Panc1 (cell line): Measurements from ENCODE around the gene NBEAL1. TPM values are rescaled to one million over a fixed set of nuclear protein-coding genes. Genes with fewer than 3 reads are reported as not detected.
"Not testable (repeated sequence)": the region's sequence is repeated elsewhere in the genome, so short reads cannot be mapped to it uniquely, and the experiment has no call there.

Source experiments
- ATAC-seq: fragments of 200-7000 bp; cut with Tn5 transposase; 2 replicates; pipeline ENCODE4 v1.9.1; 2020; ENCODE audit warnings: mild to moderate bottlenecking, moderate library complexity
- BruUV-seq: library from RNA; stranded (reverse); fragments of 400-500 nt; replicated peaks from 2 replicates; lab custom pipeline; 2021; lab: Mats Ljungman, UMichigan
- CTCF ChIA-PET: fragments of 300-600 bp; sonication (Branson Sonifier 250); formaldehyde crosslinking; loops from one replicate; lab custom pipeline; 2022; ENCODE audit warnings: antibody characterized with exemption; lab: Charles Lee
- POLR2A ChIA-PET: fragments of 300-600 bp; sonication (Branson Sonifier 250); formaldehyde crosslinking; loops from one replicate; lab custom pipeline; 2022; ENCODE audit warnings: antibody characterized with exemption; lab: Charles Lee
- DNase-seq: peaks from one replicate; pipeline ENCODE4 v3.0.0-alpha.2; 2010; ENCODE audit warnings: low read depth, low spot score
- H3K27ac ChIP-seq: 2 replicates; pipeline ENCODE4 v1.5.1; 2011; ENCODE audit warnings: mild to moderate bottlenecking, low read length, inconsistent platforms
- H3K27me3 ChIP-seq: fragments of 200-500 bp; sonication (Bioruptor generic); 2 replicates; pipeline ENCODE4 v1.6.0; 2014; ENCODE audit warnings: low read length, inconsistent platforms; ENCODE audit not compliant: control insufficient read depth, insufficient read depth
- H3K36me3 ChIP-seq: fragments of 200-500 bp; sonication (Bioruptor generic); 2 replicates; pipeline ENCODE4 v1.5.1; 2014; ENCODE audit warnings: inconsistent platforms, mild to moderate bottlenecking, low read length, moderate library complexity; ENCODE audit not compliant: control insufficient read depth, insufficient read depth
- H3K4me1 ChIP-seq: 2 replicates; pipeline ENCODE4 v1.5.1; 2011; ENCODE audit warnings: inconsistent platforms, mild to moderate bottlenecking, low read length, moderate library complexity; ENCODE audit not compliant: control insufficient read depth, insufficient read depth
- H3K4me3 ChIP-seq, 2 experiments: 2 replicates each; pipeline ENCODE4 v1.5.1; 2011 to 2012; ENCODE audit warnings: low read depth in 2 of 2, low read length in 2 of 2, mild to moderate bottlenecking in 2 of 2, inconsistent platforms in 1 of 2, moderate library complexity in 1 of 2
- H3K9me3 ChIP-seq: fragments of 200-500 bp; sonication (Bioruptor generic); 2 replicates; pipeline ENCODE4 v1.5.1; 2014; ENCODE audit warnings: low read depth, mild to moderate bottlenecking, inconsistent platforms, low read length, moderate library complexity; ENCODE audit not compliant: control insufficient read depth, insufficient read depth
- POLR2AphosphoS5 ChIP-seq: IDR thresholded peaks from 2 replicates; pipeline ENCODE4 v1.6.1; 2012; ENCODE audit warnings: mild to moderate bottlenecking, low read depth, low read length, moderate library complexity
- SIN3A ChIP-seq: IDR thresholded peaks from 2 replicates; pipeline ENCODE4 v1.6.1; 2012; ENCODE audit warnings: low read depth, mild to moderate bottlenecking, low read length, moderate library complexity, borderline replicate concordance; ENCODE audit not compliant: insufficient read depth
- TCF7L2 ChIP-seq: IDR thresholded peaks from 2 replicates; pipeline ENCODE4 v1.6.1; 2011; ENCODE audit warnings: mild to moderate bottlenecking, low read depth, low read length, inconsistent platforms
- in situ Hi-C: cut with HindIII; loops from 2 replicates; pipeline ENCODE4 v1.10.0; 2016; ENCODE audit warnings: low sequenced_read_pairs, low pct_unique_long_range_greater_than_20kb
- intact Hi-C: fragments of 100-400 bp; cut with micrococcal nuclease; formaldehyde crosslinking; loops from one replicate; pipeline ENCODE4 v1.10.0; 2022; ENCODE audit not compliant: unreplicated experiment
- total RNA-seq: library from RNA; stranded (reverse); gene quantifications from one replicate; pipeline ENCODE4 v1.2.1, GENCODE V29; 2021; ENCODE audit not compliant: unreplicated experiment
- TF ChIP-seq, protein P1 (sequence below): fragments of 450-650 bp; IDR thresholded peaks from 2 replicates; pipeline ENCODE4 v1.5.1; 2017; ENCODE audit warnings: mild to moderate bottlenecking
- TF ChIP-seq, protein P2 (sequence below), 2 experiments: IDR thresholded peaks; 2 replicates each; pipeline ENCODE4 v1.6.1; 2011 to 2012; ENCODE audit warnings: low read depth in 2 of 2, control low read depth in 1 of 2, low read length in 1 of 2, mild to moderate bottlenecking in 1 of 2, moderate library complexity in 1 of 2; ENCODE audit not compliant: insufficient read depth in 1 of 2

NBEAL1 gene
- total RNA-seq, 1 experiment from 2014 or later = 26.1 TPM

DNA sequence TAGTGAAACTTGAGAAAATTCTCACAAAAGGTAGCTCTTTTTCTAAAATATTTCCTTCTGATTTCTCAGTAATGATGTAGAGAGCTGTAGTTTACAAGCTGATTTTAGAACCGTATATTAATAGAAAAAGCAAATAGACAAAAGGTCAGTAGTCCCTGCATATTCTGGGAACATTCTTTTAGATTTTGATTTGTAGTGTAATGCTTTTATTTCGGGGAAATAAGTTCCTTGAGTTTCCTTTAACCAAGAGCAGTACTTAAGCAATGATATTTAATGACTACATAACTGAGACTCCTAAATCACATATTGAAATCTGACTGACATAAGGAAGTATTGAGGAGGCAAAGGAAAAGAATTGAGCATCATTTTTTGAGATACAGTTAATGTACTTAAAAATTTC lies 22.4 kb downstream of the NBEAL1 start:
- no peaks in the 10 kb centered on the region for H3K27me3 ChIP-seq
- ATAC-seq (no peak), DNase-seq (no peak)
- no peaks in the 10 kb centered on the region for H3K9me3 ChIP-seq
- H3K36me3 ChIP-seq = no peaks in the 10 kb centered on the region
- no TSS peak for BruUV-seq
- ChIA-PET POLR2A (no interaction called here), CTCF (no interaction called here)
- H3K4me1 ChIP-seq = no peaks in the 10 kb centered on the region
- in situ Hi-C loops = no loop called here
- no peak overlapping the region for H3K27ac ChIP-seq
- H3K4me3 ChIP-seq = no peak overlapping the region
- no peak for TF ChIP-seq TCF7L2
- TF ChIP-seq, protein P1, sequence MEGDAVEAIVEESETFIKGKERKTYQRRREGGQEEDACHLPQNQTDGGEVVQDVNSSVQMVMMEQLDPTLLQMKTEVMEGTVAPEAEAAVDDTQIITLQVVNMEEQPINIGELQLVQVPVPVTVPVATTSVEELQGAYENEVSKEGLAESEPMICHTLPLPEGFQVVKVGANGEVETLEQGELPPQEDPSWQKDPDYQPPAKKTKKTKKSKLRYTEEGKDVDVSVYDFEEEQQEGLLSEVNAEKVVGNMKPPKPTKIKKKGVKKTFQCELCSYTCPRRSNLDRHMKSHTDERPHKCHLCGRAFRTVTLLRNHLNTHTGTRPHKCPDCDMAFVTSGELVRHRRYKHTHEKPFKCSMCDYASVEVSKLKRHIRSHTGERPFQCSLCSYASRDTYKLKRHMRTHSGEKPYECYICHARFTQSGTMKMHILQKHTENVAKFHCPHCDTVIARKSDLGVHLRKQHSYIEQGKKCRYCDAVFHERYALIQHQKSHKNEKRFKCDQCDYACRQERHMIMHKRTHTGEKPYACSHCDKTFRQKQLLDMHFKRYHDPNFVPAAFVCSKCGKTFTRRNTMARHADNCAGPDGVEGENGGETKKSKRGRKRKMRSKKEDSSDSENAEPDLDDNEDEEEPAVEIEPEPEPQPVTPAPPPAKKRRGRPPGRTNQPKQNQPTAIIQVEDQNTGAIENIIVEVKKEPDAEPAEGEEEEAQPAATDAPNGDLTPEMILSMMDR = no peak
- no peak for TF ChIP-seq SIN3A
- TF ChIP-seq, protein P2, sequence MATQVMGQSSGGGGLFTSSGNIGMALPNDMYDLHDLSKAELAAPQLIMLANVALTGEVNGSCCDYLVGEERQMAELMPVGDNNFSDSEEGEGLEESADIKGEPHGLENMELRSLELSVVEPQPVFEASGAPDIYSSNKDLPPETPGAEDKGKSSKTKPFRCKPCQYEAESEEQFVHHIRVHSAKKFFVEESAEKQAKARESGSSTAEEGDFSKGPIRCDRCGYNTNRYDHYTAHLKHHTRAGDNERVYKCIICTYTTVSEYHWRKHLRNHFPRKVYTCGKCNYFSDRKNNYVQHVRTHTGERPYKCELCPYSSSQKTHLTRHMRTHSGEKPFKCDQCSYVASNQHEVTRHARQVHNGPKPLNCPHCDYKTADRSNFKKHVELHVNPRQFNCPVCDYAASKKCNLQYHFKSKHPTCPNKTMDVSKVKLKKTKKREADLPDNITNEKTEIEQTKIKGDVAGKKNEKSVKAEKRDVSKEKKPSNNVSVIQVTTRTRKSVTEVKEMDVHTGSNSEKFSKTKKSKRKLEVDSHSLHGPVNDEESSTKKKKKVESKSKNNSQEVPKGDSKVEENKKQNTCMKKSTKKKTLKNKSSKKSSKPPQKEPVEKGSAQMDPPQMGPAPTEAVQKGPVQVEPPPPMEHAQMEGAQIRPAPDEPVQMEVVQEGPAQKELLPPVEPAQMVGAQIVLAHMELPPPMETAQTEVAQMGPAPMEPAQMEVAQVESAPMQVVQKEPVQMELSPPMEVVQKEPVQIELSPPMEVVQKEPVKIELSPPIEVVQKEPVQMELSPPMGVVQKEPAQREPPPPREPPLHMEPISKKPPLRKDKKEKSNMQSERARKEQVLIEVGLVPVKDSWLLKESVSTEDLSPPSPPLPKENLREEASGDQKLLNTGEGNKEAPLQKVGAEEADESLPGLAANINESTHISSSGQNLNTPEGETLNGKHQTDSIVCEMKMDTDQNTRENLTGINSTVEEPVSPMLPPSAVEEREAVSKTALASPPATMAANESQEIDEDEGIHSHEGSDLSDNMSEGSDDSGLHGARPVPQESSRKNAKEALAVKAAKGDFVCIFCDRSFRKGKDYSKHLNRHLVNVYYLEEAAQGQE (IDR thresholded peaks at IDR 0.05; ENCODE audit: insufficient read depth in 1 of 2, low read depth in 2 of 2, low read length in 1 of 2) = no peak
- TF ChIP-seq POLR2AphosphoS5 = no peak
- intact Hi-C loops = no loop called here

DNA sequence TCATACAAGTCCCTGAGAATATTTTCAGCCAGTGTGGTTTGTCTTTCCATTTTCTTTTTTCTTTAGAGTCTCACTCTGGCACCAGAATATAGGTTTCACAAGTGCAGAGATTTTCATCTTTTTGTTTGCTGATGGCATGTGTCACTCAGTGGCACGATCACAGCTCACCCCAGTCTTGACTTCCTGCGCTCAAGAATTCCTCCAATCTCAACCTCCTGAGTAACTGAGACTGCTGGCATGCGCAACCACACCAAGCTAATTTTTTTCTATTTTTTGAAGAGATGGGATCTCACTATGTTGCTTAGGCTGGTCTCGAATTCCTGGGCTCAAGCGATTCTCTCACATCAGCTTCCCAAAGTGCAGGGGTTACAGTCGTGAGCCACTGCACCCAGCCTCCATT lies 23.9 kb downstream of the NBEAL1 start:
- no TSS peak for BruUV-seq
- no peak for TF ChIP-seq SIN3A
- no peak for TF ChIP-seq POLR2AphosphoS5
- TF ChIP-seq, protein P2 (IDR thresholded peaks at IDR 0.05; ENCODE audit: insufficient read depth in 1 of 2, low read depth in 2 of 2, low read length in 1 of 2) = no peak
- TF ChIP-seq TCF7L2 = no peak
- no peak overlapping the region for H3K27ac ChIP-seq
- no peaks in the 10 kb centered on the region for H3K4me1 ChIP-seq
- ATAC-seq (no peak), DNase-seq (no peak)
- H3K27me3 ChIP-seq = no peaks in the 10 kb centered on the region
- H3K4me3 ChIP-seq = no peak overlapping the region
- H3K9me3 ChIP-seq = no peaks in the 10 kb centered on the region
- intact Hi-C loops (no loop called here), in situ Hi-C loops (no loop called here)
- no peaks in the 10 kb centered on the region for H3K36me3 ChIP-seq
- CTCF ChIA-PET = interaction anchor here (0.5 kb wide), 1 partner anchor 612 kb away, joined by 5 read pairs; no protein-coding TSS in a partner anchor
- POLR2A ChIA-PET = no interaction called here

DNA sequence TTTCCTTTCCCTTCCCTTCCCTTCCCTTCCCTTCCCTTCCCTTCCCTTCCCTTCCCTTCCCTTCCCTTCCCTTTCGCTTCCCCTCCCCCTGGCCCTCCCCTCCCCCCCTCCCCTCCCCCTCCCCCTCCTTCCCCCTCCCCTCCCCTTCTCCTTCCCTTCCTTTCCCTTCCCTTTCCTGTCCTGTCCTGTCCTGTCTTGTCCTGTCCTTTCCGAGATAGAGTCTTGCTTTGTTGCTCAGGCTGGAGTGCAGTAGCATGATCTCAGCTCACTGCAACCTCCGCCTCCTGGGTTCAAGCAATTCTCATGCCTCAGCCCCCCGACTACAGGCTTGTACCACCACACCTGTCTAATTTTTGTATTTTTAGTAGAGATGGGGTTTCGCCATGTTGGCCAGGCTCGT lies 24.5 kb downstream of the NBEAL1 start:
- in situ Hi-C loops, POLR2A ChIA-PET, DNase-seq, H3K27me3 ChIP-seq, intact Hi-C loops, H3K4me1 ChIP-seq, CTCF ChIA-PET, H3K36me3 ChIP-seq, ATAC-seq, BruUV-seq, H3K9me3 ChIP-seq, H3K4me3 ChIP-seq, H3K27ac ChIP-seq: not testable (repeated sequence)
